ENCODE data around the gene DEFB132. TPM values are rescaled to one million over a fixed set of nuclear protein-coding genes. Genes with fewer than 3 reads are reported as not detected.
A peak's percentile ranks its signal among the peaks of the same experiment; 100 is the strongest.

DEFB132 gene
- total RNA-seq, 1 donor from 2014 or later: not detected

DNA sequence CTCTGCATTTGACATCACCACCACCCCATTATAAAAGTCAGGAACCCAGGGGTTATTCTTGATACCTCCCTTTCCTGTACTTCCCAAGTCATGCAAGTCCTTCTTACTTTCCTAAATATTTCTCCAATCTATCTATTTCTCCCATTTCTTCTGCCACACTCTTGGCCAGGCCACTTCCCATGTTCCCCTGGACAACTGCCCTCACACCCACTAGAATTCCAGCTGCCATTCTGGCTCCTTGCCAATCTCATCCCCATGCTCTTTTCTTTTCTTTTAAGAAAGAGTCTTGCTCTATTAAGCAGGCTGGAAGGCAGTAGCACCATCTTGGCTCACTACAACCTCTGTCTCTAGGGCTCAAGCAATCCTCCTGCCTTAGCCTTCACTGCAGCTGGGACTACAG is 15.2 kb downstream of the DEFB132 start:
- no peaks in the 10 kb centered on the region for H3K27me3 Mint-ChIP-seq (ENCODE audit: unreplicated experiment)
- TF ChIP-seq, protein P1, sequence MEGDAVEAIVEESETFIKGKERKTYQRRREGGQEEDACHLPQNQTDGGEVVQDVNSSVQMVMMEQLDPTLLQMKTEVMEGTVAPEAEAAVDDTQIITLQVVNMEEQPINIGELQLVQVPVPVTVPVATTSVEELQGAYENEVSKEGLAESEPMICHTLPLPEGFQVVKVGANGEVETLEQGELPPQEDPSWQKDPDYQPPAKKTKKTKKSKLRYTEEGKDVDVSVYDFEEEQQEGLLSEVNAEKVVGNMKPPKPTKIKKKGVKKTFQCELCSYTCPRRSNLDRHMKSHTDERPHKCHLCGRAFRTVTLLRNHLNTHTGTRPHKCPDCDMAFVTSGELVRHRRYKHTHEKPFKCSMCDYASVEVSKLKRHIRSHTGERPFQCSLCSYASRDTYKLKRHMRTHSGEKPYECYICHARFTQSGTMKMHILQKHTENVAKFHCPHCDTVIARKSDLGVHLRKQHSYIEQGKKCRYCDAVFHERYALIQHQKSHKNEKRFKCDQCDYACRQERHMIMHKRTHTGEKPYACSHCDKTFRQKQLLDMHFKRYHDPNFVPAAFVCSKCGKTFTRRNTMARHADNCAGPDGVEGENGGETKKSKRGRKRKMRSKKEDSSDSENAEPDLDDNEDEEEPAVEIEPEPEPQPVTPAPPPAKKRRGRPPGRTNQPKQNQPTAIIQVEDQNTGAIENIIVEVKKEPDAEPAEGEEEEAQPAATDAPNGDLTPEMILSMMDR (IDR thresholded peaks at IDR 0.05): no peak
- no peaks in the 10 kb centered on the region for H3K4me1 Mint-ChIP-seq (ENCODE audit: unreplicated experiment)
- H3K9me3 Mint-ChIP-seq (ENCODE audit: unreplicated experiment): no peaks in the 10 kb centered on the region
- H3K4me3 Mint-ChIP-seq (ENCODE audit: unreplicated experiment): no peak overlapping the region
- peaks cover 16% of the 10 kb centered on the region for H3K36me3 Mint-ChIP-seq (ENCODE audit: unreplicated experiment)
- H3K27ac Mint-ChIP-seq (ENCODE audit: unreplicated experiment): no peak overlapping the region
- no peak for DNase-seq (ENCODE audit: extremely low spot score, unreplicated experiment)

DNA sequence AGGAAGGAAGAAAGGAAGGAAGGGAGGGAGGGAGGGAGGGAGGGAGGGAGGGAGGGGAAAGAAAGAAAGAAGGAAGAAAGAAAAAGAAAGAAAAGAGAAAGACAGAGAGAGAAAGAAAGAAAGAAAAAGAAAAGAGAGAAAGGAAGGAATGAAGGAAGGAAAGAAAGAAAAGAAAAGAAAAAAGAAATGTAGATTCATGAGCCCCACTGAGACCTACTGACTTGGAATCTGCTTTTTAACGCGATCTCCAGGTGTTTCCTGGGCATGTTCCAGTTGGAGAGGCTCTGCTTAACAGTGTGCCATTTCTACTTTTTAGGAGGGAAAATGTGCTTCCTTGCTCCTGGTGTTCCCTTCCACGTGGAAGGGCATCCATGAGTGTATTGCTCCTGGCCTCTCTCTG is 16.4 kb downstream of the DEFB132 start:
- no peaks in the 10 kb centered on the region for H3K27me3 Mint-ChIP-seq (ENCODE audit: unreplicated experiment)
- H3K4me1 Mint-ChIP-seq (ENCODE audit: unreplicated experiment): no peaks in the 10 kb centered on the region
- peaks cover 23% of the 10 kb centered on the region for H3K36me3 Mint-ChIP-seq (ENCODE audit: unreplicated experiment)
- TF ChIP-seq, protein P1 (IDR thresholded peaks at IDR 0.05): no peak
- no peaks in the 10 kb centered on the region for H3K9me3 Mint-ChIP-seq (ENCODE audit: unreplicated experiment)
- no peak overlapping the region for H3K27ac Mint-ChIP-seq (ENCODE audit: unreplicated experiment)
- no peak for DNase-seq (ENCODE audit: extremely low spot score, unreplicated experiment)
- H3K4me3 Mint-ChIP-seq (ENCODE audit: unreplicated experiment): no peak overlapping the region

DNA sequence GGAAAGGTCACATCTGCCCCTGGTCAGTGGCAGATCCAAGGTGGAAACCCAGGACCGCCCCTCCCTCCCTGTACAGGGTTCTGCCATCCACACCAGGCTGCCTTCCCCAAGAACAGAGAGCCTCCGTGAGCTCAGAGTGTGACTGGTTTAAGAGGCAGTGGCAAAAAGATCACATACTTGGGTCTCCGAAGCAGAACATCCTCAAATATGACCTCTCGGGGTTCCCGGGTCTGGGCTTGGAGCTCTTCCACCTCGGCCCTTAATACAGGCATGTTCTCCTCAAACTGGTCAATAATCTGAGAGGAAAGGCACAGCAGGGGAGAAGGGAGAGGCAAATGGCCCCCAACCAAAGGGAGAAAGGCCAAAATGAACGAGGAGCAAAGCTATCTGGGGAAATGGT is 18.3 kb downstream of the DEFB132 start:
- TF ChIP-seq, protein P1 (IDR thresholded peaks at IDR 0.05): no peak
- H3K27ac Mint-ChIP-seq (ENCODE audit: unreplicated experiment): no peak overlapping the region
- no peaks in the 10 kb centered on the region for H3K4me1 Mint-ChIP-seq (ENCODE audit: unreplicated experiment)
- H3K27me3 Mint-ChIP-seq (ENCODE audit: unreplicated experiment): no peaks in the 10 kb centered on the region
- H3K4me3 Mint-ChIP-seq (ENCODE audit: unreplicated experiment): no peak overlapping the region
- H3K36me3 Mint-ChIP-seq (ENCODE audit: unreplicated experiment): peaks cover 27% of the 10 kb centered on the region
- DNase-seq (ENCODE audit: extremely low spot score, unreplicated experiment): peak; percentile 49
- no peaks in the 10 kb centered on the region for H3K9me3 Mint-ChIP-seq (ENCODE audit: unreplicated experiment)

DNA sequence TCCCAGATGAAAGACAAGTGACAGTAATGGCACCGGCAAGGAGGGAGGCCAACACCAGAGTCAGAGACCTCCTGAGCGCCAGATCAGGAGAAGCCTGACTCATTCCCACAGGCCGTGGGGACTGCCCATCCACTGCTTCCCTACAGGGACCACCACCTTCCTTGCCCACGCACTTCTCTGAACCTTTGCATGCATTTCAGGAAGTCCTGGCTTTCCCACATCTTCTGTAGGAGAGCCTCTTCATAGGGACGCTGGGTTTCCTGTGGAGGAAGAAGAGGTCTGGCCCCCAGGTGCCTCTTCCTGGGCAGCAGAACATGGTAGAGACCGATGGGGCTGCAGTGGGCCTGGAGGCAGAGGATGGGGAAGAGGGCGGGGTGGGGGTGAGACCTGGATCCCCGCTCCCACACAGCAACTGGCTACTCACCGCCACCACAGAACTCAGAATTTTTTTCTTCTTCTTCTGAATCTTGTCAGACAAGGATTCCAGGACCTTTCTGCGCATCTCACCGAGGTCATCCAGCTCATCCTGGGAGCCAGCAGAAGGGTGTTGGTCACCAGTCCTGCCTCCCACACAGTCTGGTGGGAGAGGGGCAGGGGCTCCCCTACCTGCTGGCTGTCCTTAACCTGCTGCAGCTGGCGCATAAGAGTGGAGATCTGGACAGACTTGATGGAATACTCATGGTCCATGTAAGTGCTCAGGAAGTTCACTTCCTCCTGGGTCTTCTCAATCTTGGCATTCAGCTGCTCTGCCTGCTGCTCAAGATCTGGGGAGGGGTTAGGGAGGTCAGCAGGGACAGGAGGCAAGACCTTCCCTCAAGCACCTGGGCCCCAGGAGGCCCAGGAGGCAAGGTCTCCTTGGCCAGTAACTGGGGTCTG is 19.3 kb downstream of the DEFB132 start:
- TF ChIP-seq, protein P1 (IDR thresholded peaks at IDR 0.05): no peak
- Mint-ChIP-seq H3K4me3 (ENCODE audit: unreplicated experiment) (no peak overlapping the region), H3K27me3 (ENCODE audit: unreplicated experiment) (no peaks in the 10 kb centered on the region), H3K4me1 (ENCODE audit: unreplicated experiment) (no peaks in the 10 kb centered on the region), H3K9me3 (ENCODE audit: unreplicated experiment) (no peaks in the 10 kb centered on the region), H3K36me3 (ENCODE audit: unreplicated experiment) (peaks cover 28% of the 10 kb centered on the region), H3K27ac (ENCODE audit: unreplicated experiment) (no peak overlapping the region)
- DNase-seq (ENCODE audit: extremely low spot score, unreplicated experiment): no peak

DNA sequence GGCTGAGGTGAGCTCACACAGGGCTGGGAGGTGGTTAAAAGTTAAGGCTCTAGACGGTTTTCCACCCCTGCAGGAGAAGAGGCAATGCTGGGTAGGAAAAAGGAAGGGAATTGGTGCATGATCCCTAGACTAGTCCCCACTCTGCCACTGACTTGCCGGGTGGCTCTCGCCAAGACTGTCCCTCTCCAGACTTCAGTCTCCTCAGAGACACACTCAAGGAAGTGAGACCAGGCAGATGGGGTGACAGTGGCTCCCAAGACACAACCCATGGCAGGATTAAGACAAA is 19.9 kb downstream of the DEFB132 start:
- H3K4me3 Mint-ChIP-seq (ENCODE audit: unreplicated experiment): no peak overlapping the region
- H3K36me3 Mint-ChIP-seq (ENCODE audit: unreplicated experiment): peaks cover 28% of the 10 kb centered on the region
- TF ChIP-seq, protein P1 (IDR thresholded peaks at IDR 0.05): no peak
- H3K27ac Mint-ChIP-seq (ENCODE audit: unreplicated experiment): no peak overlapping the region
- H3K9me3 Mint-ChIP-seq (ENCODE audit: unreplicated experiment): no peaks in the 10 kb centered on the region
- no peaks in the 10 kb centered on the region for H3K27me3 Mint-ChIP-seq (ENCODE audit: unreplicated experiment)
- H3K4me1 Mint-ChIP-seq (ENCODE audit: unreplicated experiment): no peaks in the 10 kb centered on the region
- no peak for DNase-seq (ENCODE audit: extremely low spot score, unreplicated experiment)

Measured in osteocyte (in vitro differentiated cells).